MM.1S (cell line): ENCODE data around the gene CDK5RAP3.

Source experiments
- DNase-seq: peaks from one replicate; pipeline ENCODE4 v3.0.0-alpha.2; 2015
- H2AFZ ChIP-seq: fragments of 300-600 bp; sonication (generic); 2 replicates; pipeline ENCODE4 v1.6.0; 2016; ENCODE audit warnings: antibody characterized with exemption, low read length
- H3F3A ChIP-seq: fragments of 300-600 bp; sonication (generic); 2 replicates; pipeline ENCODE4 v1.6.1; 2016; ENCODE audit warnings: mild to moderate bottlenecking, antibody characterized with exemption, low read length, moderate library complexity, mixed read lengths; ENCODE audit not compliant: insufficient read depth
- H3K27ac ChIP-seq: fragments of 300-600 bp; sonication (generic); 2 replicates; pipeline ENCODE4 v1.5.1; 2016; ENCODE audit warnings: mild to moderate bottlenecking, low read length
- H3K27me3 ChIP-seq: fragments of 300-600 bp; sonication (generic); replicated peaks from 2 replicates; pipeline ENCODE4 v1.6.0; 2016; ENCODE audit warnings: low read length; ENCODE audit not compliant: insufficient read depth
- H3K36me3 ChIP-seq: fragments of 300-600 bp; sonication (generic); replicated peaks from 2 replicates; pipeline ENCODE4 v1.6.1; 2016; ENCODE audit warnings: mild to moderate bottlenecking, low read length, mixed read lengths; ENCODE audit not compliant: insufficient read depth
- H3K4me1 ChIP-seq: fragments of 300-600 bp; sonication (generic); 2 replicates; pipeline ENCODE4 v1.6.1; 2016; ENCODE audit warnings: low read length, mixed read lengths
- H3K4me2 ChIP-seq: fragments of 300-600 bp; sonication (generic); 2 replicates; pipeline ENCODE4 v1.6.0; 2016; ENCODE audit warnings: low read depth, low read length
- H3K4me3 ChIP-seq: fragments of 300-600 bp; sonication (generic); 2 replicates; pipeline ENCODE4 v1.5.1; 2016; ENCODE audit warnings: low read length, mixed read lengths
- H3K79me2 ChIP-seq: fragments of 300-600 bp; sonication (generic); 2 replicates; pipeline ENCODE4 v1.6.1; 2016; ENCODE audit warnings: mixed run types, low read length, mixed read lengths
- H3K9ac ChIP-seq: fragments of 300-600 bp; sonication (generic); 2 replicates; pipeline ENCODE4 v1.6.1; 2016; ENCODE audit warnings: low read length, mixed read lengths
- H3K9me2 ChIP-seq: fragments of 300-600 bp; sonication (generic); replicated peaks from 2 replicates; pipeline ENCODE4 v1.6.1; 2016; ENCODE audit warnings: mild to moderate bottlenecking, low read length, mixed read lengths; ENCODE audit not compliant: insufficient read depth
- H3K9me3 ChIP-seq: fragments of 300-600 bp; sonication (generic); replicated peaks from 2 replicates; pipeline ENCODE4 v1.6.1; 2016; ENCODE audit warnings: mild to moderate bottlenecking, low read length, mixed read lengths; ENCODE audit not compliant: insufficient read depth
- H4K20me1 ChIP-seq: fragments of 300-600 bp; sonication (generic); 2 replicates; pipeline ENCODE4 v1.6.1; 2016; ENCODE audit warnings: mild to moderate bottlenecking, low read length, moderate library complexity, mixed read lengths; ENCODE audit not compliant: insufficient read depth
- CTCF ChIP-seq: fragments of 300-600 bp; sonication (generic); IDR thresholded peaks from 2 replicates; pipeline ENCODE4 v1.5.1; 2016; ENCODE audit warnings: antibody characterized with exemption, low read length, mixed read lengths
- EZH2 ChIP-seq: fragments of 300-600 bp; sonication (generic); optimal IDR thresholded peaks from 2 replicates; pipeline ENCODE3; 2017; ENCODE audit warnings: low read depth, mild to moderate bottlenecking, antibody characterized with exemption, low read length, mixed read lengths
- EZH2phosphoT487 ChIP-seq: fragments of 300-600 bp; sonication (generic); IDR thresholded peaks from 2 replicates; pipeline ENCODE4 v1.6.1; 2018; ENCODE audit warnings: antibody characterized with exemption, low read length

Gene CDK5RAP3

GRCh38 chr17:47949946-47950345, 21.0 kb upstream of the CDK5RAP3 start:
- Histone ChIP-seq H3K36me3 (no peaks in the 10 kb centered on the region), H3K9ac (no peak overlapping the region), H3K79me2 (no peaks in the 10 kb centered on the region), H3K9me3 (no peaks in the 10 kb centered on the region), H3K4me1 (peaks cover 29% of the 10 kb centered on the region), H3K4me2 (peak overlapping the region; percentile 84), H3K9me2 (no peaks in the 10 kb centered on the region), H2AFZ (no peak overlapping the region), H3K27ac (peak overlapping the region; percentile 63; the same call in 1 of the 2 replicates), H3F3A (peaks cover 26% of the 10 kb centered on the region), H4K20me1 (no peaks in the 10 kb centered on the region), H3K4me3 (peak overlapping the region; percentile 41), H3K27me3 (no peaks in the 10 kb centered on the region)
- TF ChIP-seq EZH2phosphoT487, result no peak
- TF ChIP-seq CTCF, result no peak
- no peak for TF ChIP-seq EZH2
- DNase-seq, result peak; percentile 69

- no peak for TF ChIP-seq EZH2phosphoT487
- no peaks in the 10 kb centered on the region for H3K79me2 ChIP-seq
- H3K9me2 ChIP-seq, result no peaks in the 10 kb centered on the region
- H3F3A ChIP-seq, result peaks cover 24% of the 10 kb centered on the region
- H3K4me3 ChIP-seq, result no peak overlapping the region
- H3K4me1 ChIP-seq, result peaks cover 29% of the 10 kb centered on the region
- no peaks in the 10 kb centered on the region for H3K36me3 ChIP-seq
- no peaks in the 10 kb centered on the region for H3K27me3 ChIP-seq
- peak overlapping the region; percentile 63; the same call in 1 of the 2 replicates for H3K27ac ChIP-seq
- no peaks in the 10 kb centered on the region for H3K9me3 ChIP-seq
- no peaks in the 10 kb centered on the region for H4K20me1 ChIP-seq
- H3K4me2 ChIP-seq, result peak overlapping the region; percentile 84; the same call in 1 of the 2 replicates
- H2AFZ ChIP-seq, result no peak overlapping the region
- H3K9ac ChIP-seq, result no peak overlapping the region
- no peak for DNase-seq
Observed at GRCh38 chr17:47950448-47950847, 20.5 kb upstream of the CDK5RAP3 start.

DNA sequence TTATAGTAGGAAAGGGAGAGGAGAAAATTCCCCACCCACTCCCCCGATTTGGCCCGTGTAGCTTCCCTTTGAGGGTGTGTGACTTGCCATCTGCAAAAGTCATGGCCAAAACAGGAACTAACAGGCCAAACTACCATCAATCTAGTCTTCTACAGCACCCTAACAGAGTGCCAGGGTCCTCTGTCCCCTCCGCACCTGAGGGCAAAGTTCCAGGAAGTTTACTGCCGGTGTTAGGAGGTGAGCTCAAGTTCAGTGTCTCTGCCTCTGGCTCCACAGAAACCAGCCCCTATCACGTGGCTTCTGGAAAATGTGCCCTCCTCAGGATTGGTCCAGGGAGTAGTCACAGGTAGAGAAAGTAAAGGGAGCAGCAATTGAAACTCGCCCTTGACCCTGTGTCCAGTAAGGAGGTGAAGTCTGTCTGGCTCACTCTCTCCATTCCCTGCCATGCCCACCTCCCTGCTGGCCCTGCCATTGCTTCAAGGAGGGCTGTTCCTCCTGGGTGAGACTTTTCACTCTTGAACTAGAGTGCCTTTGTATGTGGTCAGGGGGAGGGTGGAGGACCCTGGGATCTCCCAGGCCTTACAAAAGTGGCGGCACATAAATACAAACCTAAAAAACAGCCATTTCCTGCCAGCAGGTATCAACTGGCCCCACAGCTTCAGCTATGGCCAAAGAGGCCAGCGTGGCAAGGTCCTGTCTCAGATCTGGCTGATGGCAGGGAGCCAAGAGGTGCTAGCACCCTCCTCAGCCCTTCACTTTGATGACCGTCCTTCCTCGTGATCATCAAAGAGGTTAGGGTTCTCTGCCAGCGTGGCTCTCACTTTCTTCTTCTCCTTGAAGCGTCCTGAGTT, 18.5 kb upstream of the CDK5RAP3 start:
- H3K9me3 ChIP-seq, result no peaks in the 10 kb centered on the region
- H3K9ac ChIP-seq, result no peak overlapping the region
- H3K9me2 ChIP-seq, result no peaks in the 10 kb centered on the region
- H2AFZ ChIP-seq, result no peak overlapping the region
- no peak for DNase-seq
- H3K4me1 ChIP-seq, result peaks cover 30% of the 10 kb centered on the region
- no peaks in the 10 kb centered on the region for H3K36me3 ChIP-seq
- no peak overlapping the region for H3K27ac ChIP-seq
- H3K4me2 ChIP-seq, result no peak overlapping the region
- TF ChIP-seq EZH2phosphoT487, result no peak
- TF ChIP-seq EZH2, result no peak
- TF ChIP-seq CTCF, result no peak
- no peak overlapping the region for H3K4me3 ChIP-seq
- H4K20me1 ChIP-seq, result no peaks in the 10 kb centered on the region
- no peaks in the 10 kb centered on the region for H3K27me3 ChIP-seq
- no peaks in the 10 kb centered on the region for H3K79me2 ChIP-seq
- H3F3A ChIP-seq, result peaks cover 23% of the 10 kb centered on the region

GRCh38 chr17:47953909-47954308, 17.0 kb upstream of the CDK5RAP3 start:
- DNase-seq, result no peak

More at GRCh38 chr17:47953909-47954308, 17.0 kb upstream of the CDK5RAP3 start:
- H2AFZ ChIP-seq, result no peak overlapping the region
- no peak overlapping the region for H3K4me3 ChIP-seq
- H4K20me1 ChIP-seq, result no peaks in the 10 kb centered on the region
- peaks cover 36% of the 10 kb centered on the region for H3K4me1 ChIP-seq
- H3K36me3 ChIP-seq, result no peaks in the 10 kb centered on the region
- no peaks in the 10 kb centered on the region for H3K9me3 ChIP-seq
- no peaks in the 10 kb centered on the region for H3K79me2 ChIP-seq
- no peak overlapping the region for H3K9ac ChIP-seq
- no peaks in the 10 kb centered on the region for H3K27me3 ChIP-seq
- H3K4me2 ChIP-seq, result no peak overlapping the region
- H3K27ac ChIP-seq, result no peak overlapping the region
- TF ChIP-seq EZH2 (no peak), EZH2phosphoT487 (no peak), CTCF (no peak)
- H3F3A ChIP-seq, result peaks cover 16% of the 10 kb centered on the region
- H3K9me2 ChIP-seq, result no peaks in the 10 kb centered on the region
